Astrocyte of the spinal cord (primary cell): ENCODE measurements around the gene PCDHA6.
"Not testable (repeated sequence)": the region's sequence is repeated elsewhere in the genome, so short reads cannot be mapped to it uniquely, and the experiment has no call there.

Experiments used
- DNase-seq: peaks from one replicate; pipeline ENCODE4 v3.0.0; 2011; ENCODE audit warnings: low read depth, low spot score
- H3K4me3 ChIP-seq: 2 replicates; pipeline ENCODE4 v1.5.1; 2011; ENCODE audit warnings: low read depth, mild to moderate bottlenecking, low read length, moderate library complexity
- in situ Hi-C: cut with HindIII; loops from 2 replicates; pipeline ENCODE4 v1.10.0; 2017; ENCODE audit warnings: low sequenced_read_pairs
- TF ChIP-seq, protein P1 (sequence below): IDR thresholded peaks from 2 replicates; pipeline ENCODE4 v1.5.1; 2012; ENCODE audit warnings: low read depth, mild to moderate bottlenecking, low read length, inconsistent platforms

The PCDHA6 gene, protein sequence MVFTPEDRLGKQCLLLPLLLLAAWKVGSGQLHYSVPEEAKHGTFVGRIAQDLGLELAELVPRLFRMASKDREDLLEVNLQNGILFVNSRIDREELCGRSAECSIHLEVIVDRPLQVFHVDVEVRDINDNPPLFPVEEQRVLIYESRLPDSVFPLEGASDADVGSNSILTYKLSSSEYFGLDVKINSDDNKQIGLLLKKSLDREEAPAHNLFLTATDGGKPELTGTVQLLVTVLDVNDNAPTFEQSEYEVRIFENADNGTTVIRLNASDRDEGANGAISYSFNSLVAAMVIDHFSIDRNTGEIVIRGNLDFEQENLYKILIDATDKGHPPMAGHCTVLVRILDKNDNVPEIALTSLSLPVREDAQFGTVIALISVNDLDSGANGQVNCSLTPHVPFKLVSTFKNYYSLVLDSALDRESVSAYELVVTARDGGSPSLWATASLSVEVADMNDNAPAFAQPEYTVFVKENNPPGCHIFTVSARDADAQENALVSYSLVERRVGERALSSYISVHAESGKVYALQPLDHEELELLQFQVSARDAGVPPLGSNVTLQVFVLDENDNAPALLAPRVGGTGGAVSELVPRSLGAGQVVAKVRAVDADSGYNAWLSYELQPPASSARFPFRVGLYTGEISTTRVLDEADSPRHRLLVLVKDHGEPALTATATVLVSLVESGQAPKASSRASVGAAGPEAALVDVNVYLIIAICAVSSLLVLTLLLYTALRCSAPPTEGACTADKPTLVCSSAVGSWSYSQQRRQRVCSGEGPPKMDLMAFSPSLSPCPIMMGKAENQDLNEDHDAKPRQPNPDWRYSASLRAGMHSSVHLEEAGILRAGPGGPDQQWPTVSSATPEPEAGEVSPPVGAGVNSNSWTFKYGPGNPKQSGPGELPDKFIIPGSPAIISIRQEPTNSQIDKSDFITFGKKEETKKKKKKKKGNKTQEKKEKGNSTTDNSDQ

DNA sequence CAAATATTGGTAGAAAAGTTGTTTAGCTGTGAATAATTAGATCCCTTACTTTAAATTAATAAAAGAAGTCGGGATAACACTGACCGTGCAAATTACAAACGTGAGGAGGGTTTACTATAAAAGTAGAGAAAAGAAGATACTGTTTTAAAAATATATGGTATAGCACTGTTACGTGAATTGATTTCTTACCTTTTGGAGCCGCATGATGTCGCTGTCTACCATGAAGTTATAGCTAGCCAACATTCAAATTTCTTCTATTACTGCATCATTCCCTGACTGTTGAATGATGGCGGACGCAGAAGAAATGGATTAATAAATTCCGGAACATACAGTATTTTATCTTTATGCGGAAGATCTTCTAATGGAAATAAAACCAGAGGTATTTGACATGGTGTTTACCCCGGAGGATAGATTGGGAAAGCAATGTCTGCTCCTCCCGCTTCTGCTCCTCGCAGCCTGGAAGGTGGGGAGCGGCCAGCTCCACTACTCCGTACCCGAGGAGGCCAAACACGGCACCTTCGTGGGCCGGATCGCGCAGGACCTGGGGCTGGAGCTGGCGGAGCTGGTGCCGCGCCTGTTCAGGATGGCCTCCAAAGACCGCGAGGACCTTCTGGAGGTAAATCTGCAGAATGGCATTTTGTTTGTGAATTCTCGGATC, at the start of gene PCDHA6:
TSS of gene PCDHA6 (plus strand) at position 257 of the 658 bp plus-strand sequence. CDS start at position 389, 132 bp downstream.
- no peak for DNase-seq
- TF ChIP-seq, protein P1, sequence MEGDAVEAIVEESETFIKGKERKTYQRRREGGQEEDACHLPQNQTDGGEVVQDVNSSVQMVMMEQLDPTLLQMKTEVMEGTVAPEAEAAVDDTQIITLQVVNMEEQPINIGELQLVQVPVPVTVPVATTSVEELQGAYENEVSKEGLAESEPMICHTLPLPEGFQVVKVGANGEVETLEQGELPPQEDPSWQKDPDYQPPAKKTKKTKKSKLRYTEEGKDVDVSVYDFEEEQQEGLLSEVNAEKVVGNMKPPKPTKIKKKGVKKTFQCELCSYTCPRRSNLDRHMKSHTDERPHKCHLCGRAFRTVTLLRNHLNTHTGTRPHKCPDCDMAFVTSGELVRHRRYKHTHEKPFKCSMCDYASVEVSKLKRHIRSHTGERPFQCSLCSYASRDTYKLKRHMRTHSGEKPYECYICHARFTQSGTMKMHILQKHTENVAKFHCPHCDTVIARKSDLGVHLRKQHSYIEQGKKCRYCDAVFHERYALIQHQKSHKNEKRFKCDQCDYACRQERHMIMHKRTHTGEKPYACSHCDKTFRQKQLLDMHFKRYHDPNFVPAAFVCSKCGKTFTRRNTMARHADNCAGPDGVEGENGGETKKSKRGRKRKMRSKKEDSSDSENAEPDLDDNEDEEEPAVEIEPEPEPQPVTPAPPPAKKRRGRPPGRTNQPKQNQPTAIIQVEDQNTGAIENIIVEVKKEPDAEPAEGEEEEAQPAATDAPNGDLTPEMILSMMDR = peak; percentile 1
- in situ Hi-C loops = no loop called here
- no peak within 1 kb of the TSS for H3K4me3 ChIP-seq

DNA sequence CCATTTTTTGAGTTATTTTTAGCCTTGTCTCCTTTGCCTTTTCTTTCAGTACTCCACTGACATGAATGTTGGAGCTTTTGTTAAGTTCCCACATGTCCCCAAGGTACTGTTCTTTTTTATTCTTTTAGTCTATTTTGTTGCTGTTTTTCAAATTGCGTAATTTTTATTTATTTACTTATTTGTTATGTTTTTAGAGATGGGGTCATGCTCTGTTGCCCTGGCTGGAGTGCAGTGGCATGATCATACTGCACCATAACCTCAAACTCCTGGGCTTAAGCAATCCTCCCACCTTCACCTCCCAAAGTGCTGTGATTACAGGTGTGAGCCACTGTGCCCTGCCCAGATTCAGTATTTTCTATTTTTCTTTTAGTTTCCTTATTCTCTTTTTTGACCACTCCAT, 47.2 kb upstream of the PCDHA6 start:
- in situ Hi-C loops = no loop called here
- TF ChIP-seq, protein P1 = no peak
- no peak overlapping the region for H3K4me3 ChIP-seq
- no peak for DNase-seq

DNA sequence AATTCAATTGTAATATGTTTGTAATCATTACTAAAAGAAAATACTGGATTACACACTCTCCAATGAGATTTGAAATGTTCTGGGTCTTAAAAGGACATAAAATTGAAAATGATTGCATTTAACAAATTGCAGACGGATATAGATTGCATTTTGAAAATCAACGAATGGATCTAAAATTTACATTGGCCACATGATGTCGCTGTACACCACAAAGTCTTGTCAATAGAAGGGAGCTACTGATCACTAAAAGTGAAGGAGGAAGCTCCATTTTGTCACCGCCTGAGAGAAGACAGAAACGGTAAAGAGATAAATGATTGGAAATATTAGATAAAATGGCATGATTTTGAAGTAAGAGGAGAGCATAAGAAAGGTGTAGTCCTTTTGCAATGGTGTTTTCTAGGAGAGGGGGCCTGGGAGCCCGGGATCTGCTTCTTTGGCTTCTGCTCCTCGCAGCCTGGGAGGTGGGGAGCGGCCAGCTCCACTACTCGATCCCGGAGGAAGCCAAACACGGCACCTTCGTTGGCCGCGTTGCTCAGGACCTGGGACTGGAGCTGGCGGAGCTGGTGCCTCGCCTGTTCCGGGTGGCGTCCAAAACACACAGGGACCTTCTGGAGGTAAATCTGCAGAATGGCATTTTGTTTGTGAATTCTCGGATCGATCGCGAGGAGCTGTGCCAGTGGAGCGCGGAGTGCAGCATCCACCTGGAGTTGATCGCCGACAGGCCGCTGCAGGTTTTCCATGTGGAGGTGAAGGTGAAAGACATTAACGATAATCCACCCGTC, 41.7 kb upstream of the PCDHA6 start, which contains the start of gene PCDHA1:
TSS of gene PCDHA1 (plus strand) at position 236 of the 782 bp plus-strand sequence.
- DNase-seq = no peak
- TF ChIP-seq, protein P1 = no peak
- H3K4me3 ChIP-seq = no peak within 1 kb of the TSS
- in situ Hi-C loops = no loop called here

DNA sequence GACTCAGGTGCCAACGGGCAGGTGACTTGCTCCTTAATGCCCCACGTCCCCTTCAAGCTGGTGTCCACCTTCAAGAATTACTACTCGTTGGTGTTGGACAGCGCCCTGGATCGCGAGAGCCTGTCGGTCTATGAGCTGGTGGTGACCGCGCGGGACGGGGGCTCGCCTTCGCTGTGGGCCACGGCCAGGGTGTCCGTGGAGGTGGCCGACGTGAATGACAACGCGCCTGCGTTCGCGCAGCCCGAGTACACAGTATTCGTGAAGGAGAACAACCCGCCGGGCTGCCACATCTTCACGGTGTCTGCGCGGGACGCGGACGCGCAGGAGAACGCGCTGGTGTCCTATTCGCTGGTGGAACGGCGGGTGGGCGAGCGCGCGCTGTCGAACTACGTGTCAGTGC, 40.3 kb upstream of the PCDHA6 start:
- in situ Hi-C loops, DNase-seq, H3K4me3 ChIP-seq: not testable (repeated sequence)

DNA sequence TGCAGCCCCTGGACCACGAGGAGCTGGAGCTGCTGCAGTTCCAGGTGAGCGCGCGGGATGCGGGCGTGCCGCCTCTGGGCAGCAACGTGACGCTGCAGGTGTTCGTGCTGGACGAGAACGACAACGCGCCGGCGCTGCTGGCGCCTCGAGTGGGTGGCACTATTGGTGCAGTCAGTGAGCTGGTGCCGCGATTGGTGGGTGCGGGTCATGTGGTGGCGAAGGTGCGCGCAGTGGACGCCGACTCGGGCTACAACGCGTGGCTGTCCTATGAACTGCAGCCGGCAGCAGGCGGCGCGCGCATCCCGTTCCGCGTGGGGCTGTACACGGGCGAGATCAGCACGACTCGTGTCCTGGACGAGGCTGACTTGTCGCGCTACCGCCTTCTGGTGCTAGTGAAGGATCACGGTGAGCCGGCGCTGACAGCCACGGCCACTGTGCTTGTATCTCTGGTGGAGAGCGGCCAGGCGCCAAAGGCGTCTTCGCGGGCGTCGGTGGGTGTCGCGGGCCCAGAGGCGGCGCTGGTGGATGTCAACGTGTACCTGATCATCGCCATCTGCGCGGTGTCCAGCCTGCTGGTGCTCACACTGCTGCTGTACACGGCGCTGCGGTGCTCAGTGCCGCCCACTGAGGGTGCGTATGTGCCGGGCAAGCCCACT, 39.8 kb upstream of the PCDHA6 start:
- in situ Hi-C loops, DNase-seq: not testable (repeated sequence)

DNA sequence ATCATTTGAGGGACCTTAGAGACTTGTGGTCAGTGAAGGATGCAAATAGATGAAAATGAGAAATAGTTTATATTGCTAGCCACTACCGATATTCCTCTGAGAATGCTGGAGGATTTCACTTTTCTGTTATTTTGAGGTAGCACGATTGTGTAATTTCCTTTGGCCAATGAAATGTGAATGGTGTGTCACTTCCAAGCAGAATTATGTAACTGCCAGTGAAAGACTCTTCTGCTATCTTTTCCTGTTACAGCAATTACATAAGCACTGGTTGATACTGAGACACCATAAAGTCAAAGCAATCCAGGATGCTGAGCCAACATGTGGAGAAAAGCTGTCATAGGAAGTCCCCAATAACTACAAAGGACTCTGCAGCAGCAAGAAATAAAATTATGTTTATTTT, 36.7 kb upstream of the PCDHA6 start:
- in situ Hi-C loops = no loop called here
- no peak for DNase-seq
- H3K4me3 ChIP-seq = no peak overlapping the region
- TF ChIP-seq, protein P1 = no peak

More for the DNA sequence above, 39.8 kb upstream of the PCDHA6 start:
- H3K4me3 ChIP-seq = not testable (repeated sequence)
